ENCODE data around the gene KLF7. TPM values are rescaled to one million over a fixed set of nuclear protein-coding genes. Genes with fewer than 3 reads are reported as not detected.

KLF7 gene
- total and polyA plus RNA-seq, 8 donors = 14.8 to 41.8 (median 18.2) TPM

- no peak for ATAC-seq
- H3K27me3 ChIP-seq = no peaks in the 10 kb centered on the region
- no peaks in the 10 kb centered on the region for H3K36me3 ChIP-seq
- DNase-seq = no peak
- H3K9me3 ChIP-seq = no peaks in the 10 kb centered on the region
- H3K27ac ChIP-seq = no peak overlapping the region
- H3K4me3 ChIP-seq = no peak overlapping the region
- intact Hi-C loops (cut with DNase I) = no loop called here
- H3K4me1 ChIP-seq = peaks cover 0 to 18% of the 10 kb centered on the region in 2 donors
- TF ChIP-seq CTCF (IDR thresholded peaks at IDR 0.05) = no peak
These were observed 121.1 kb downstream of the KLF7 start for GRCh38 chr2:207044379-207045362.

GRCh38 chr2:207042841-207043240, 122.9 kb downstream of the KLF7 start:
- Histone ChIP-seq H3K4me1 (peaks cover 0 to 18% of the 10 kb centered on the region in 2 donors), H3K27me3 (no peaks in the 10 kb centered on the region), H3K9me3 (no peaks in the 10 kb centered on the region), H3K4me3 (no peak overlapping the region), H3K36me3 (no peaks in the 10 kb centered on the region), H3K27ac (no peak overlapping the region)
- DNase-seq (no peak), ATAC-seq (no peak)
- no peak for TF ChIP-seq CTCF (IDR thresholded peaks at IDR 0.05)
- intact Hi-C loops (cut with DNase I) = no loop called here

- Histone ChIP-seq H3K27me3 (no peaks in the 10 kb centered on the region), H3K36me3 (no peaks in the 10 kb centered on the region), H3K9me3 (no peaks in the 10 kb centered on the region), H3K4me3 (no peak overlapping the region), H3K4me1 (peaks cover 0 to 15% of the 10 kb centered on the region in 2 donors), H3K27ac (no peak overlapping the region)
- TF ChIP-seq CTCF (IDR thresholded peaks at IDR 0.05) = no peak
- DNase-seq (no peak), ATAC-seq (no peak)
- intact Hi-C loops (cut with DNase I) = no loop called here
These were observed 123.8 kb downstream of the KLF7 start for GRCh38 chr2:207041786-207042554.

- DNase-seq (no peak), ATAC-seq (no peak)
- TF ChIP-seq CTCF (IDR thresholded peaks at IDR 0.05) = no peak
- Histone ChIP-seq H3K4me3 (no peak overlapping the region), H3K27ac (no peak overlapping the region), H3K27me3 (no peaks in the 10 kb centered on the region), H3K4me1 (peaks cover 0 to 8% of the 10 kb centered on the region in 2 donors), H3K36me3 (no peaks in the 10 kb centered on the region), H3K9me3 (no peaks in the 10 kb centered on the region)
- intact Hi-C loops (cut with DNase I) = no loop called here
These were observed 124.5 kb downstream of the KLF7 start for GRCh38 chr2:207041279-207041678.

- Histone ChIP-seq H3K4me1 (peaks cover 0 to 8% of the 10 kb centered on the region in 2 donors), H3K4me3 (no peak overlapping the region), H3K36me3 (no peaks in the 10 kb centered on the region), H3K27me3 (no peaks in the 10 kb centered on the region), H3K27ac (no peak overlapping the region), H3K9me3 (no peaks in the 10 kb centered on the region)
- no peak for DNase-seq
- ATAC-seq = peak; percentile 39
- intact Hi-C loops (cut with DNase I) = no loop called here
- TF ChIP-seq CTCF (IDR thresholded peaks at IDR 0.05) = no peak
These were observed 125.1 kb downstream of the KLF7 start for GRCh38 chr2:207040696-207041095.

Data from left lung (tissue), 10 donors.